ENCODE data around the gene RAB30. TPM values are rescaled to one million over a fixed set of nuclear protein-coding genes. Genes with fewer than 3 reads are reported as not detected.

RAB30 gene
- total RNA-seq (2021; fragmentation: NEBNext Ultra II Directional; extraction: Animal tissue kit (Norgen Biotek cat#: 25700)) = 10 to 100 TPM; 17.6 to 22.2 (median 19.4) TPM
- long read RNA-seq, full-length matches to known transcripts = 8 of 10 reads
- long read RNA-seq, partial matches to known transcripts = 0 of 10 reads
- long read RNA-seq, other reads (novel, unspliced or antisense) = 2 of 10 reads

- Mint-ChIP-seq H3K27ac (no peak within 1 kb of the TSS), H3K4me3 (no peak within 1 kb of the TSS), H3K4me1 (ENCODE audit: low read depth) (peaks cover 41% of the 10 kb centered on the region), H3K36me3 (ENCODE audit: low read depth) (peaks cover 4% of the 10 kb centered on the region; the same call in 1 of the 2 replicates), H3K9me3 (no peaks in the 10 kb centered on the region), H3K27me3 (ENCODE audit: insufficient read depth) (no peaks in the 10 kb centered on the region)
- DNase-seq = peak; percentile 100
- no peak for TF ChIP-seq CTCF (IDR thresholded peaks at IDR 0.05)
Measured at GRCh38 chr11:83071567-83072349, at the start of gene RAB30. RAB30 (minus strand) TSS chr11:83071897; CDS start chr11:82997316, 74,581 bp downstream.

- DNase-seq = no peak
- no peak overlapping the region for H3K27ac Mint-ChIP-seq
- H3K27me3 Mint-ChIP-seq (ENCODE audit: insufficient read depth) = peaks cover 4% of the 10 kb centered on the region
- H3K4me1 Mint-ChIP-seq (ENCODE audit: low read depth) = peaks cover 21% of the 10 kb centered on the region
- no peak overlapping the region for H3K4me3 Mint-ChIP-seq
- H3K36me3 Mint-ChIP-seq (ENCODE audit: low read depth) = no peaks in the 10 kb centered on the region
- no peak for TF ChIP-seq CTCF (IDR thresholded peaks at IDR 0.05)
- no peaks in the 10 kb centered on the region for H3K9me3 Mint-ChIP-seq
Measured at GRCh38 chr11:83120327-83120726, 48.6 kb upstream of the RAB30 start.

- Mint-ChIP-seq H3K36me3 (ENCODE audit: low read depth) (no peaks in the 10 kb centered on the region), H3K4me1 (ENCODE audit: low read depth) (peaks cover 21% of the 10 kb centered on the region), H3K9me3 (no peaks in the 10 kb centered on the region), H3K27ac (no peak overlapping the region), H3K27me3 (ENCODE audit: insufficient read depth) (peaks cover 4% of the 10 kb centered on the region), H3K4me3 (no peak overlapping the region)
- no peak for DNase-seq
- no peak for TF ChIP-seq CTCF (IDR thresholded peaks at IDR 0.05)
Measured at GRCh38 chr11:83119216-83119615, 47.5 kb upstream of the RAB30 start.

GRCh38 chr11:83118814-83119213 is 47.1 kb upstream of the RAB30 start:
- Mint-ChIP-seq H3K4me1 (ENCODE audit: low read depth) (peaks cover 21% of the 10 kb centered on the region), H3K4me3 (no peak overlapping the region), H3K36me3 (ENCODE audit: low read depth) (no peaks in the 10 kb centered on the region)

GRCh38 chr11:83116015-83116641 is 44.4 kb upstream of the RAB30 start:
- no peaks in the 10 kb centered on the region for H3K9me3 Mint-ChIP-seq
- H3K27ac Mint-ChIP-seq = no peak overlapping the region
- TF ChIP-seq CTCF (IDR thresholded peaks at IDR 0.05) = no peak
- no peak for DNase-seq
- peaks cover 21% of the 10 kb centered on the region for H3K4me1 Mint-ChIP-seq (ENCODE audit: low read depth)
- H3K36me3 Mint-ChIP-seq (ENCODE audit: low read depth) = no peaks in the 10 kb centered on the region
- H3K4me3 Mint-ChIP-seq = no peak overlapping the region
- H3K27me3 Mint-ChIP-seq (ENCODE audit: insufficient read depth) = peaks cover 4% of the 10 kb centered on the region; the same call in 1 of the 2 replicates

More at GRCh38 chr11:83118814-83119213, 47.1 kb upstream of the RAB30 start:
- no peak for TF ChIP-seq CTCF (IDR thresholded peaks at IDR 0.05)
- no peak for DNase-seq
- H3K9me3 Mint-ChIP-seq = no peaks in the 10 kb centered on the region
- H3K27ac Mint-ChIP-seq = no peak overlapping the region
- H3K27me3 Mint-ChIP-seq (ENCODE audit: insufficient read depth) = peaks cover 4% of the 10 kb centered on the region; the same call in 1 of the 2 replicates
